ENCODE measurements around the gene LYRM2. TPM values are rescaled to one million over a fixed set of nuclear protein-coding genes. Genes with fewer than 3 reads are reported as not detected.

The LYRM2 gene
- total RNA-seq, 4 donors from 2014 or later: 12.5 to 17.3 (median 14.5) TPM

GRCh38 chr6:89618026-89618425, 20.5 kb downstream of the LYRM2 start:
- TF ChIP-seq, protein P1, sequence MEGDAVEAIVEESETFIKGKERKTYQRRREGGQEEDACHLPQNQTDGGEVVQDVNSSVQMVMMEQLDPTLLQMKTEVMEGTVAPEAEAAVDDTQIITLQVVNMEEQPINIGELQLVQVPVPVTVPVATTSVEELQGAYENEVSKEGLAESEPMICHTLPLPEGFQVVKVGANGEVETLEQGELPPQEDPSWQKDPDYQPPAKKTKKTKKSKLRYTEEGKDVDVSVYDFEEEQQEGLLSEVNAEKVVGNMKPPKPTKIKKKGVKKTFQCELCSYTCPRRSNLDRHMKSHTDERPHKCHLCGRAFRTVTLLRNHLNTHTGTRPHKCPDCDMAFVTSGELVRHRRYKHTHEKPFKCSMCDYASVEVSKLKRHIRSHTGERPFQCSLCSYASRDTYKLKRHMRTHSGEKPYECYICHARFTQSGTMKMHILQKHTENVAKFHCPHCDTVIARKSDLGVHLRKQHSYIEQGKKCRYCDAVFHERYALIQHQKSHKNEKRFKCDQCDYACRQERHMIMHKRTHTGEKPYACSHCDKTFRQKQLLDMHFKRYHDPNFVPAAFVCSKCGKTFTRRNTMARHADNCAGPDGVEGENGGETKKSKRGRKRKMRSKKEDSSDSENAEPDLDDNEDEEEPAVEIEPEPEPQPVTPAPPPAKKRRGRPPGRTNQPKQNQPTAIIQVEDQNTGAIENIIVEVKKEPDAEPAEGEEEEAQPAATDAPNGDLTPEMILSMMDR (IDR thresholded peaks at IDR 0.05): no peak
- TF ChIP-seq POLR2A (IDR thresholded peaks at IDR 0.05): no peak
- no peak for DNase-seq (ENCODE audit: low spot score in 2 of 2)
- no peak overlapping the region for H3K4me3 ChIP-seq (ENCODE audit: low read depth, poor library complexity, severe bottlenecking)
- intact Hi-C loops (cut with DNase I; ENCODE audit: low total_unique reads): loop anchor here (10.0 kb wide), 1 partner anchor 183 kb away; the partner anchor contains the start of gene ANKRD6
- whole genome bisulfite sequencing, 2 donors: 93 to 97% methylated on average over 6 of the region's 6 CpGs

DNA sequence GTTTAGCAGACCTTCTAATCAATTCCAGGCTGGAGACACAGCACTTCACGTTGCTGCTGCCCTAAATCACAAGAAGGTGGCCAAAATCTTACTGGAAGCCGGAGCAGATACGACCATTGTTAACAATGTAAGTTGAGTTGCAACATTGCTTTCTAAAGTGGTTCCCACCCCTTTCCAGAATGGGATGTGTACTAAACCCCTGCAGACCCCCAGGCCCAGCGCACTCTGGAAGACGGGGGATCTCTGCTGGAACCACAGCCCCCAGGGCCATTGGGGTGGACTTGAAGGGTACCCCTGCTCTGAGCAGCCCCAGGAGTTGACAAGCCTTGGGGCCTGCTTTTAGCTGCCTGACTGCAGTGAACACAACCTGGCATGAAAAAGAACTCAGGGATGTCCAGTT, 22.0 kb downstream of the LYRM2 start:
- DNase-seq (ENCODE audit: low spot score in 2 of 2): no peak
- WGBS, 2 donors: 89 to 91% methylated on average over 5 of the region's 5 CpGs
- no peak overlapping the region for H3K4me3 ChIP-seq (ENCODE audit: low read depth, poor library complexity, severe bottlenecking)
- intact Hi-C loops (cut with DNase I; ENCODE audit: low total_unique reads): loop anchor here (10.0 kb wide), 1 partner anchor 182 kb away; the partner anchor contains the start of gene ANKRD6
- no peak for TF ChIP-seq POLR2A (IDR thresholded peaks at IDR 0.05)
- TF ChIP-seq, protein P1 (IDR thresholded peaks at IDR 0.05): no peak

DNA sequence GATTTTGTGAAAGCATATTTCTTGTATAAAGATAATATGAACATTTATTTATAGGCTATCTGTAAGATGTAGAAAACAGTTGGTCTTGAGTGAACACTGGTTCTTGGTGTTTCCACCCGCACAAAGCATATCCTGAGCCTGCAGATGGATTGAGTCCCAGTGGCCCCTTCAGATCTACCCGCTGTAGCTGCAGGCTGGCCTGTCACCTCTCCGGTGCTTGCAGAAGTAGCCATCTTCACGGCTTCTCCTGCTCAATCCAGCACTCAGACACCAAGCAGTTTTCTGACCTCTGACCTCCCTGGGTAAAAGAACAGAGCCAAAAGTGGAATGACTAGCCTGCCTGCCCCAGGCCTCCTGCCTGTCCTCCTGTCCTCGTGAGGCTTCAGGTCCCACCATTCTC, 22.7 kb downstream of the LYRM2 start:
- no peak for DNase-seq (ENCODE audit: low spot score in 2 of 2)
- intact Hi-C loops (cut with DNase I; ENCODE audit: low total_unique reads): loop anchor here (10.0 kb wide), 1 partner anchor 181 kb away; the partner anchor contains the start of gene ANKRD6
- 91 to 94% methylated on average over 5 of the region's 5 CpGs for WGBS, 2 donors
- TF ChIP-seq, protein P1 (IDR thresholded peaks at IDR 0.05): no peak
- no peak for TF ChIP-seq POLR2A (IDR thresholded peaks at IDR 0.05)
- no peak overlapping the region for H3K4me3 ChIP-seq (ENCODE audit: low read depth, poor library complexity, severe bottlenecking)

DNA sequence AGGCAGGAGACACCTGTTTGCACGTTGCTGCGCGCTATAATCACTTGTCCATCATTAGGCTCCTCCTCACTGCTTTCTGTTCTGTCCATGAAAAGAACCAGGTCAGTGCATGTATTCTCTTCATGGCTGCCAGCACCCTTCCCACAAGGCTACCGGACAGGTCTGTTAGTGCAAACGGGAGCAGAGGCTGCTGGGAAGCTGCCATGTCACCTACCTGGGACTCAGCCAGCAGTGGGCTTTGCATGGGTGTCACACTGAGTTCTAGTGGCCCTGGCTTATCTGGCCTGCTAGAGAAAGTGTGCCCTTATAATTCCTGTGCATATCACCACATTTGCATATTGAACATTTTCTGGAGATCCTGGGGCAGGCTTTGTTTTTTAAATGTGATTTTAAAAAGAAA, 24.8 kb downstream of the LYRM2 start:
- TF ChIP-seq, protein P1 (IDR thresholded peaks at IDR 0.05): no peak
- TF ChIP-seq POLR2A (IDR thresholded peaks at IDR 0.05): no peak
- 73 to 77% methylated on average over 5 of the region's 5 CpGs for WGBS, 2 donors
- intact Hi-C loops (cut with DNase I; ENCODE audit: low total_unique reads): loop anchor here (10.0 kb wide), 1 partner anchor 179 kb away; the partner anchor contains the start of gene ANKRD6
- H3K4me3 ChIP-seq (ENCODE audit: low read depth, poor library complexity, severe bottlenecking): no peak overlapping the region
- DNase-seq (ENCODE audit: low spot score in 2 of 2): no peak

DNA sequence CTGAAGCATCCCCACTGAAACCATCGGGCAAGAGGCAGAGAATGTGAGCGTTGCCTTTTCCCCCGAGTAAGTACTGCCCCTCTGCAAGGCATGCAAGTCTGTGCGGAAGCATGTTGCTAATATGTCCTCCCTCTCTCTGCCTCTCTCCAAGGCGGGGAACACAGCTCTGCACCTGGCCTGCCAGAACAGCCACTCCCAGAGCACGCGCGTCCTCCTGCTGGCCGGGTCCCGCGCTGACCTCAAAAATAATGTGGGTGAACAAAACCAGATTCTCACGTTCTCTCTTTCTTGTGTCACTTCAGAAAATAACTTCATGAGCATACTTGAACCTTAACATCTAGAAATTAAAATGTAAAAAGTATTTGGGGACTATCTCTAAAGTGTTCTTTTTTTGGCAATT, 26.4 kb downstream of the LYRM2 start:
- TF ChIP-seq, protein P1 (IDR thresholded peaks at IDR 0.05): no peak
- no peak for TF ChIP-seq POLR2A (IDR thresholded peaks at IDR 0.05)
- no peak for DNase-seq (ENCODE audit: low spot score in 2 of 2)
- WGBS, 2 donors: 55 to 61% methylated on average over 12 of the region's 12 CpGs
- intact Hi-C loops (cut with DNase I; ENCODE audit: low total_unique reads): loop anchor here (10.0 kb wide), 1 partner anchor 177 kb away; the partner anchor contains the start of gene ANKRD6
- no peak overlapping the region for H3K4me3 ChIP-seq (ENCODE audit: low read depth, poor library complexity, severe bottlenecking)

DNA sequence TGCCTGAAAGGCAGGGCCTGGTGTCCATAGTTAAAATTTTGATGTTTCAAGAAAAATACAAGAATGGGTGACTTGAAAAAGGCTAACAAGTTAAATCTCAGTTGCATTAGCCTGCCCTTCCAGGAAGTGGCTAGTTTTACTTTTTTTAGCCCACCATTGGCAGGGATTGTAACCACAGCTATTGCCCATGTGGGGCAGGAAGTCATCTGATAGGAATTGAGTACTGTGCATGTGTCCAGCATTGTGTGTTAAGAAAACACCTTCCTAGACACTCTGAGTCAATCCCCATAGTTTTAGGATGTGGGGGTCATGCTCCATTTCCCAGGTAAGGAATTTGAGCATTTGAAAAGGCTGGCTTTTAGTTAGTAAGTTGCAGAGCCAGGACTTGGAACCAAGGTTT, 26.9 kb downstream of the LYRM2 start:
- DNase-seq (ENCODE audit: low spot score in 2 of 2): no peak
- TF ChIP-seq, protein P1 (IDR thresholded peaks at IDR 0.05): no peak
- TF ChIP-seq POLR2A (IDR thresholded peaks at IDR 0.05): no peak
- H3K4me3 ChIP-seq (ENCODE audit: low read depth, poor library complexity, severe bottlenecking): no peak overlapping the region
- intact Hi-C loops (cut with DNase I; ENCODE audit: low total_unique reads): loop anchor here (10.0 kb wide), 1 partner anchor 177 kb away; the partner anchor contains the start of gene ANKRD6
